Measurements from ENCODE around the gene PEX14.

Gene PEX14

GRCh38 chr1:10599194-10599861 lies 124.6 kb downstream of the PEX14 start:
- Mint-ChIP-seq H3K27ac (no peak overlapping the region), H3K9me3 (no peaks in the 10 kb centered on the region)

GRCh38 chr1:10601342-10602070 lies 126.8 kb downstream of the PEX14 start:
- Mint-ChIP-seq H3K27ac (no peak overlapping the region), H3K4me1 (no peaks in the 10 kb centered on the region), H3K4me3 (no peak overlapping the region), H3K9me3 (no peaks in the 10 kb centered on the region), H3K36me3 (peaks cover 3% of the 10 kb centered on the region), H3K27me3 (no peaks in the 10 kb centered on the region)
- CTCF ChIA-PET = no interaction called here
- no peak for DNase-seq

More at GRCh38 chr1:10599194-10599861, 124.6 kb downstream of the PEX14 start:
- Mint-ChIP-seq H3K4me3 (no peak overlapping the region), H3K4me1 (no peaks in the 10 kb centered on the region), H3K27me3 (no peaks in the 10 kb centered on the region), H3K36me3 (peaks cover 3% of the 10 kb centered on the region)
- CTCF ChIA-PET = no interaction called here
- no peak for DNase-seq

- no peak for DNase-seq
- no peaks in the 10 kb centered on the region for H3K27me3 Mint-ChIP-seq
- no peak overlapping the region for H3K4me3 Mint-ChIP-seq
- H3K9me3 Mint-ChIP-seq = no peaks in the 10 kb centered on the region
- H3K27ac Mint-ChIP-seq = no peak overlapping the region
- no peaks in the 10 kb centered on the region for H3K4me1 Mint-ChIP-seq
- H3K36me3 Mint-ChIP-seq = peaks cover 3% of the 10 kb centered on the region
- CTCF ChIA-PET = no interaction called here
Measured at GRCh38 chr1:10602936-10603335, 128.2 kb downstream of the PEX14 start.

DNA sequence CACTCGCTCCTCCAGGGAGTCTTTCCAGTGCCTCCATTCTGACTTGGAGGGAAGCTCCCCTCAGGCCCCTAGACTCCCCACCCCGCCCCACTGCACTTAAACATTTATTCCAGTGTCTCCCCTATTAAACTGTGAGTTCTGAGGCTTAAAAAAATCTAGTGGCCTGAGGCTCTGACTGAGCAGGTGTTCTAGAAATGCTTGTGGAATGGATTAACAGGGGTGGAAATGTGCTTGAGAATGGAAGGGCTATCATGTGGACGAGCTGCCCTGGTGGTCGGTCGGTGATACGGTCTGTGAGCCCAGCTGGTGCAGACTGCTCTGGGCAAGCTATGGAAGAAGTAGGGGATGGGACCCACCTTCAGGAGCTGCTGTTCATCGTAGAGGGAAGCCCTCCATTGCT lies 130.2 kb downstream of the PEX14 start:
- H3K27ac Mint-ChIP-seq = no peak overlapping the region
- no peak for DNase-seq
- no peaks in the 10 kb centered on the region for H3K9me3 Mint-ChIP-seq
- H3K36me3 Mint-ChIP-seq = peaks cover 3% of the 10 kb centered on the region
- H3K4me1 Mint-ChIP-seq = no peaks in the 10 kb centered on the region
- H3K27me3 Mint-ChIP-seq = no peaks in the 10 kb centered on the region
- CTCF ChIA-PET = no interaction called here
- H3K4me3 Mint-ChIP-seq = no peak overlapping the region

- no peak overlapping the region for H3K27ac Mint-ChIP-seq
- no peaks in the 10 kb centered on the region for H3K27me3 Mint-ChIP-seq
- CTCF ChIA-PET = no interaction called here
- H3K4me1 Mint-ChIP-seq = no peaks in the 10 kb centered on the region
- H3K9me3 Mint-ChIP-seq = no peaks in the 10 kb centered on the region
- no peak for DNase-seq
- H3K4me3 Mint-ChIP-seq = no peak overlapping the region
- peaks cover 3% of the 10 kb centered on the region for H3K36me3 Mint-ChIP-seq
Measured at GRCh38 chr1:10606064-10606463, 131.3 kb downstream of the PEX14 start.

- no peak overlapping the region for H3K4me3 Mint-ChIP-seq
- CTCF ChIA-PET = no interaction called here
- H3K27ac Mint-ChIP-seq = no peak overlapping the region
- no peak for DNase-seq
- no peaks in the 10 kb centered on the region for H3K27me3 Mint-ChIP-seq
- H3K36me3 Mint-ChIP-seq = no peaks in the 10 kb centered on the region
- H3K9me3 Mint-ChIP-seq = no peaks in the 10 kb centered on the region
- no peaks in the 10 kb centered on the region for H3K4me1 Mint-ChIP-seq
Measured at GRCh38 chr1:10607228-10607627, 132.5 kb downstream of the PEX14 start.

DNA sequence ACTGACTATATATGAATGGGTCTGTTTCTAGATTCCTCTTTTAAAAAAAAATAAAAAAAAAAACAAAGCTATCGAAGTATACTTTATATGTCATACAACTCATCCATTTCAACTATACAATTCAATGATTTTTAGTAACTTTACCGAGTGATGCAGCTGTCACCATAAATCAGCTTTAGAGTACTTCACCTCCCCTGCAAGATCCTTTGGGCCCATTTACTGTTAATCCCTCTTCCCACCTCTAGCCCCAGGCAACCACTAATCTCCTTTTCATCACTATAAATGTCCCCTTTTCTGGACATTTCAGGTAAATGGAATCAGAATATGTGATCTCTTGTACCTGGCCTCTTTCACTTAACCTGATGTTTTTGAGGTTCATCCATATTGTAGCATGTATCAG lies 133.9 kb downstream of the PEX14 start:
- Mint-ChIP-seq H3K36me3 (no peaks in the 10 kb centered on the region), H3K4me3 (no peak overlapping the region), H3K27ac (no peak overlapping the region), H3K27me3 (no peaks in the 10 kb centered on the region), H3K4me1 (no peaks in the 10 kb centered on the region), H3K9me3 (no peaks in the 10 kb centered on the region)
- CTCF ChIA-PET = no interaction called here
- DNase-seq = no peak

- H3K4me3 Mint-ChIP-seq = no peak overlapping the region
- no peaks in the 10 kb centered on the region for H3K27me3 Mint-ChIP-seq
- H3K27ac Mint-ChIP-seq = no peak overlapping the region
- no peaks in the 10 kb centered on the region for H3K36me3 Mint-ChIP-seq
- H3K9me3 Mint-ChIP-seq = no peaks in the 10 kb centered on the region
- CTCF ChIA-PET = no interaction called here
- DNase-seq = no peak
- no peaks in the 10 kb centered on the region for H3K4me1 Mint-ChIP-seq
Measured at GRCh38 chr1:10610901-10611600, 136.3 kb downstream of the PEX14 start.

DNA sequence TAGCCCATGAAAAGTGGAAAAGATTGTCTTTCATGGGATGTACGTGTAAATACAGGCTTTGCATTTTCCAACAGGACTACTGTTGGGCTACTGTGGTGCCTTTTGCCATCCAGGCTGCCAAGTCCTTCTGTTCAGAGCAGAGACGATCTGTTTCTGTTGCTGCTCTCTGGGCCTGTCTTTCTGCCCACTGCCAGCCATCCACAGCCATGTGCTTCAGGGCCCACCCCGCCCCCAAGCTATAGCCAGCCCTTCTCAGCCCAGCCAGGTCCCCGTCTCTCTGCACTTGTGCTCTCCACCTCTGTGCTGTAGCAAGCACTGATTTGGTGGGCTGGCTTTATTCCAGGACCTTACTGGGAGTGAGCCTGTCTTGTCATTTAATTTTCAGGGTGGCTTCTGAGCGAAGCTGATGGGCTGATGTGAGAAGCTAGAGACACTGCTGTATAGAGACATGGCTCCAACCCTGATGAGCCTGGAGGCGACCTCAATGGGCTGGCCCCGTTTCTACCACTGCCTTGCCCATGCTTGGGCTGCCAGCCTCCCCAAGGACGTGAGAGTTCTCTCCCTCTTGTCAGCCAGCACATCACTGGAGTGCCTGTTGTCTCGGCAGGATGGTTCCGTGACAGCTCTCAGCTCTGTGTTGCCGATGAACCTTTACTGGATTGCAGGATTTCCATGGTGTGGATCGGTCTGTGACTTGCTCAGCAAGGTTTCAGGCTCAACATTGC lies 137.8 kb downstream of the PEX14 start:
- no peaks in the 10 kb centered on the region for H3K27me3 Mint-ChIP-seq
- H3K9me3 Mint-ChIP-seq = no peaks in the 10 kb centered on the region
- no peak for DNase-seq
- no peak overlapping the region for H3K4me3 Mint-ChIP-seq
- H3K4me1 Mint-ChIP-seq = no peaks in the 10 kb centered on the region
- no peak overlapping the region for H3K27ac Mint-ChIP-seq
- no peaks in the 10 kb centered on the region for H3K36me3 Mint-ChIP-seq
- CTCF ChIA-PET = no interaction called here

DNA sequence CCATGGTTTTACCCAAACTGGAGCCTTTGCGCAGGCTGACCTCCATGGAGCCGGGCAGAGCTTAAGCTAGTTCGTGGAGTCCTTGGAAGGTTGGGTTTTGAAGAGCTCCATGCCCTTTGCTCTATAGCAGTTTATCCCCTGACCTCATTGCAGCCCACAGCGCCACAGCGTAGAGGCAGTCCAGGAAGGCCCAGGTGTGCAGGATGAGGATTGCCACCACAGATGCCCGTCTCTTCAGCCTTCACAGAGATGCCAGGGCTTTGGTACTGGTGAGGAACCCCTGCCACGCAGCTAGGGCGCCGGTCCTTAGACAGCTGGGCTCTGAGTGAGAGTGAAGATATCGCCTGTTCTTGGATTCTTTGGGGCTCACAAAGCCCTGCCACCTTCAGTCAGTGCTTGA lies 138.6 kb downstream of the PEX14 start:
- H3K9me3 Mint-ChIP-seq = no peaks in the 10 kb centered on the region
- H3K4me3 Mint-ChIP-seq = no peak overlapping the region
- DNase-seq = no peak
- no peaks in the 10 kb centered on the region for H3K27me3 Mint-ChIP-seq
- H3K27ac Mint-ChIP-seq = no peak overlapping the region
- H3K36me3 Mint-ChIP-seq = no peaks in the 10 kb centered on the region
- no peaks in the 10 kb centered on the region for H3K4me1 Mint-ChIP-seq
- CTCF ChIA-PET = no interaction called here

DNA sequence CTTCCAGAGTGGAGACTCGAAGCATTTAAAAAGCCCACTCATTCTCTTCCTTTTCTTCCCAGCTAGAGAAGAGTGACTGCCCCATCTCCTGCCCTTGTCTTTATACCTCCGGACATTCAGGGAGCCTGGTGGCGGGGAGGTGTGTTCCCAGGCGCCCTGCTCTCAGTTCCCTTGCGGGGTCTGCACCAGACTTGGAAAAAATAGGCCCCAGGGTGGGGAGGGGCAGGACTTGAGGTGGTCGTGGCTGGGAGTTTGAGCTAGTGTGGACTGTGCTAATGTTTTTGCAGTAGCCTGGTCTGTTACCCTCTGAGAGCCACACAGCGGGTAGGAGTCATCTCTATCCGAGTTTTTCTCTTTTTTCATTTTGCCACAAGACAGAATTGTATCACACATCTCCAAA lies 139.1 kb downstream of the PEX14 start:
- CTCF ChIA-PET = no interaction called here
- Mint-ChIP-seq H3K4me1 (no peaks in the 10 kb centered on the region), H3K27ac (no peak overlapping the region), H3K9me3 (no peaks in the 10 kb centered on the region), H3K4me3 (no peak overlapping the region), H3K27me3 (no peaks in the 10 kb centered on the region), H3K36me3 (no peaks in the 10 kb centered on the region)
- no peak for DNase-seq

GRCh38 chr1:10614377-10615225 lies 139.9 kb downstream of the PEX14 start:
- DNase-seq = no peak
- no peaks in the 10 kb centered on the region for H3K36me3 Mint-ChIP-seq
- H3K4me3 Mint-ChIP-seq = no peak overlapping the region
- H3K9me3 Mint-ChIP-seq = no peaks in the 10 kb centered on the region
- no peaks in the 10 kb centered on the region for H3K27me3 Mint-ChIP-seq
- no peak overlapping the region for H3K27ac Mint-ChIP-seq
- CTCF ChIA-PET = no interaction called here
- no peaks in the 10 kb centered on the region for H3K4me1 Mint-ChIP-seq

DNA sequence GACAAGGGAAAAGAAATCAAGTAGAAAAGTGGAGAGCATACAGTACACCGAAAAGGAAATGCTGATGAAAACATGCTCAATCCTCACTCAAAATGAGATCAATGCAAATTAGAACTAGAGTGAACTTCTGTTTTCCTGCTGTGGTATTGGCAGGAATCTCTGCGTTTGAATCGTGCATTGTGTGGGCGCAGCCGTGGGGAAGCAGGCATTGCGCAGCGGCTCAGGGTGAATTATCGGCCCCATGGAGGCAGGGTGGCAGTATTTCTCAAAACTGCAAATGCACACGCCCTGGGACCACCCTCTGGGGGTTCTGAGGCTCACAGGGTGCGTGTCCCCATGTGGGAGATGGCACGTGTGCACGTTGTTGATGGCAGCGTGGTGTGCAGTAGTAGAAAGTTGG lies 140.6 kb downstream of the PEX14 start:
- H3K4me3 Mint-ChIP-seq = no peak overlapping the region
- CTCF ChIA-PET = no interaction called here
- H3K9me3 Mint-ChIP-seq = no peaks in the 10 kb centered on the region
- no peak for DNase-seq
- H3K27me3 Mint-ChIP-seq = no peaks in the 10 kb centered on the region
- no peaks in the 10 kb centered on the region for H3K36me3 Mint-ChIP-seq
- H3K4me1 Mint-ChIP-seq = no peaks in the 10 kb centered on the region
- H3K27ac Mint-ChIP-seq = no peak overlapping the region

Data from activated naive CD4-positive, alpha-beta T cell treated with anti-CD3 and anti-CD28 coated beads, Interleukin-2, amount 10 ng/mL, durations not matched to agents 7 days and 5 days (primary cell).